Fibroblast of skin of right biceps (primary cell): Measurements from ENCODE around the gene GPR85.

Source experiments
- DNase-seq: peaks from one replicate; pipeline ENCODE4 v3.0.0-alpha.2; 2013

GPR85 gene, protein sequence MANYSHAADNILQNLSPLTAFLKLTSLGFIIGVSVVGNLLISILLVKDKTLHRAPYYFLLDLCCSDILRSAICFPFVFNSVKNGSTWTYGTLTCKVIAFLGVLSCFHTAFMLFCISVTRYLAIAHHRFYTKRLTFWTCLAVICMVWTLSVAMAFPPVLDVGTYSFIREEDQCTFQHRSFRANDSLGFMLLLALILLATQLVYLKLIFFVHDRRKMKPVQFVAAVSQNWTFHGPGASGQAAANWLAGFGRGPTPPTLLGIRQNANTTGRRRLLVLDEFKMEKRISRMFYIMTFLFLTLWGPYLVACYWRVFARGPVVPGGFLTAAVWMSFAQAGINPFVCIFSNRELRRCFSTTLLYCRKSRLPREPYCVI

DNA sequence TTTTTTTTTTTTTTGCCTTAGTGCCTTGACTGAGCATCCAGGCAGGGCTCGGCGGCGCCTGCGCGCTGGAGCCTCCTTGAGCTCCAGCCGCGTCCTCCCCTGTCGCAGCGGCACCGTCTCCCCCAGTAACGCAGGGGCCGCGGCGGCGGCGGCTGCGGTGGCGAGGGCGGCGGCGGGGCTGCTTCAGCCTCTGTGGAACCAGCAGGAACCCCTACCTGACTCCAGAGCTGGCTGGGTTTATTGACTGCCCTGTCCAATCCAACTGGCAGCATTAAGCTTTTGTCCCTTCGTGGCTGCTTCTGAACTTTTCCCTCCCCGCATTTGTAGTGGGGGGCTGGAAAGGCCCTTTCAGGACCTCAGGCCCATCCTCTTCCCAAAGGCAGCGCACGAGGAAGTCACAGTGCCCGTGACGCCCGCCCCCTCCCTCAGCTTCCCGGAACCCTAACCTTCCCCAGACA, at the start of gene GPR85:
Gene GPR85 (minus strand): TSS at position 397 of the 458 bp plus-strand sequence. CDS start 2,106 bp downstream, outside the sequence.
- DNase-seq, result peak; percentile 71

DNA sequence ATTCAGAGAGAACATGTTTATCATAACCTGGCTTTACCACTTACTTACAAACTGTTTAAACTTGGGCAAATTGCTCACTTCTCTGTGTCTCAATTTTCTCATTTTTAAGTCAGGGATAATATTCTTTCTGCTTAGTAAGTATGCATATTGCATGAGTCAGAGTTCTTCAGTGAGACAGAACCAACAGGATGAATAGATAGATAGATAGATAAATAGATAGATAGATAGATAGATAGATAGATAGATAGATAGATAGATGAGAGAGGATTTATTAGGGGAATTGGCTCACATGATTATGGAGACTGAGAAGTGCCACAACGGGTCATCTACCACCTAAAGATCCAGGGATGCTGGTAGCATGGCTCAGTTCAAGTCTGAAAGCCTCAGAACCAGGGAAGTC, 47.4 kb upstream of the GPR85 start:
- no peak for DNase-seq

DNA sequence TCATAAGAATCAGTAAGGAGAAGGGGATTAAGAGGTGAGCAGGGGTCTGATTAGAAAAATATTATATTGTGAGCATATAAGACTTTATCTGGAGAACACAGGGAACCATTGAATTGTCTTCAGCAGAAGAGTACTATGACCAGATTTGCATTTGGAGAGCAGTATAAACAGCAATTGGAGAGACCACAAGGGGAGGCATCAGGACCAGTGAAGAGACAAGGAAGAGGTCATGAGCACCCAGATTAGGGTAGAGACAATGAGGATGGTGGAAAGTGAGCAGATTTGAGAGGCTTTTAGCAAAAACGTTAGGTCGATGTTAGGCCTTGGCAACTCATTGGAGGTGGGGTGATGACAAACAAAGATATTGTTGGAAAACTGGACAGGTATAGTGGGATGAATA, 44.7 kb upstream of the GPR85 start:
- DNase-seq, result no peak

DNA sequence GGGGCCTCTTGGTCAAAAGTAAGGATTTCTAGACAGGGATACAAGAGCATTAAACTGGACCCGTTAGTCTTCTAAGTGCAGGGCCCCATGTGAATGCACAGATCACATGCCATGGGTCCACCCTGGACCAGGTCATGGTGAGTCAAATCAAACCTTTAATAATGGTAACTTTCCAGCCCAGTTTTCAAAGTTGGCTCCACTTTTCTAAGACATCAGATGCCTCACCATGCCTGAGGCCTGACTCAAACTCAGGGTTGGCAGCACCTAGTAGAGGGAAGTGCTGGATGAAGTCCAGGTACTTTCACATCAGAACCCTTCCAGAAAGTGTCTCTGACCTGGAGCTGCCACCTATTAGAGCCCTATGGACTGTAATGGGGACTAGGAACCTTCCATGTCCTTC, 41.4 kb upstream of the GPR85 start:
- peak; percentile 11 for DNase-seq

DNA sequence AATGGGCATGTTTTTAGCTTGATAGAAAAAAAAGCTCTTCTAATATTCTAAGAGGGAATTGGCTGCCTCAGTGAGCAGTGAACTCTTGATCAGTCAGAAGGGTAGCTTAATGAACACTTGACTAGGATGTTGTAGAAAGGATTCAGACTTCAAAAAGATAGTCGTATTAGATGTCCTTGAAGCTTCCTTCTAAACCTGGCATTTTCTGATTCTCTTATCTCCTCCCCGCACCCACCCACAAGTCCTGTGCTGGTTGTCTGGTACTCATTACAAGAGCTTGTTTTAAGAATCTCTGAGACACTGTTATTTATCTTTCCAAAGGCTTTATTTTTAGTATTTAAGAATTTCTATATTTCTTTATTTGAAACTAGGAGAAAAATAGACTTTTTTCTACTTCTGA, 39.1 kb upstream of the GPR85 start:
- no peak for DNase-seq

- DNase-seq, result no peak
These were observed 36.1 kb upstream of the GPR85 start for GRCh38 chr7:113122744-113123143.

GRCh38 chr7:113120647-113121046, 34.0 kb upstream of the GPR85 start:
- peak; percentile 24 for DNase-seq

GRCh38 chr7:113119429-113119828, 32.8 kb upstream of the GPR85 start:
- no peak for DNase-seq

DNA sequence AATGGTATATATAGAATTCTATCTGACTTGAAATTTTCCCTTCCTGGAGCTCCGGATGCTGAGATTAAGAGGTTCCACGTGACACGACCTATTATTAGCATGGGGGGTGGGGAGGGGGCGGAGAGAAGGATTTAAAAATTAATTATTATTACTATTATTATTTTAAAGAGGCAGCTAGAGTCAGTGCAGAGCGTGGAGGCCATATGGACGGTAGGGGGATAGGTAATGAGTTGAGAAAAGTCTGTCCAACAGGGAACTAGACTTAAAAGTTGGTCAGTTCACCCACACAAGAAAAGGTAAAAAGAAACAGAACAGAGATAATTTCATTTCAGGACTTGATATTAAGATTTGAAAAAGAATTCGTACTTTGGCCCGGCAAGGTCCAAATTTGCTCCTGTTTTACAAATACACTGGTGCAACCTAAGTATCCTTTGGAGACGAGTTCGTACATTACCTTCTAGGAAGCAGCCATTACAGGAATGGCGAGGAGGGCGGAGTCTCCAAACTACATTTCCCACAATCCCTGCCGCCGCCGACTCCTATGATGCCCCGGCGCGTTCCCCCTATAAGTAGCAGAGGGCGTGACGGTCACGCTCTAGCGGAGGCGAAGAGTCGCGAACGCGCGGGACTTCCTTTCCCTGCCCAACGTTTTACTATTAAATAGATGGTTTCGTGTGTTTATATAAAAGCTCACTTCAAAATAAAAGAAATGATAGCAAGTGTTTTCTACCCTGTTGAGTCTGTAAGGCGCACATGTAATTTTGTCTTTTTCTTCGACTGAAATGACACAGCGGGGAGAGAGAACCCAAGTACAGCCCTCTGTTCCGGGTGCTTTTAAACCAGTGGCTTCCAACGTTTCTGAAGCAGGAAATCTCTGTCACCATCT, 31.7 kb upstream of the GPR85 start, which contains the start of gene SMIM30:
Gene SMIM30 (minus strand): TSS at position 481 of the 886 bp plus-strand sequence. CDS start 976 bp downstream, outside the sequence.
- peak; percentile 89 for DNase-seq

GRCh38 chr7:113117374-113117774, 30.7 kb upstream of the GPR85 start:
- DNase-seq, result peak; percentile 2

- peak; percentile 11 for DNase-seq
These were observed 27.3 kb upstream of the GPR85 start for GRCh38 chr7:113113912-113114311.

DNA sequence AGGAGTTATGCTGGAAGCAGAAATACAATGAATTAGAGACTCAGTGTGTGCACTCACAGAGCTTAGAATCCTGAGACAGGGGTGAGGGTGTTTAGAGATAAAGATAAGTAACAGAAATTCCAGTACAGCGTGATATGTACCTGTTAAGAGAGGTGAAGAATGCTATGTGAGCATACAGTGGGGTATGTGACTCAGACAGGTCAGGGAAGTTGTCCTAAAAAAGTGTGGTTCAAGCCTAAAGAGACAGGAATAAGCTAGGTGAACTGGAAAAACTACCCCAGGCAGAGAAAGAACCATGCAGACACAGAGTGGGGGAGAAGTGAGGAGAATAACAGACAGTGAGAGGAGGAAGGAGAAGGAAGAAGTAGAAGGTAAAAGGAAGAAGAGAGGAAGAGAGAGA, 23.1 kb upstream of the GPR85 start:
- DNase-seq, result no peak

DNA sequence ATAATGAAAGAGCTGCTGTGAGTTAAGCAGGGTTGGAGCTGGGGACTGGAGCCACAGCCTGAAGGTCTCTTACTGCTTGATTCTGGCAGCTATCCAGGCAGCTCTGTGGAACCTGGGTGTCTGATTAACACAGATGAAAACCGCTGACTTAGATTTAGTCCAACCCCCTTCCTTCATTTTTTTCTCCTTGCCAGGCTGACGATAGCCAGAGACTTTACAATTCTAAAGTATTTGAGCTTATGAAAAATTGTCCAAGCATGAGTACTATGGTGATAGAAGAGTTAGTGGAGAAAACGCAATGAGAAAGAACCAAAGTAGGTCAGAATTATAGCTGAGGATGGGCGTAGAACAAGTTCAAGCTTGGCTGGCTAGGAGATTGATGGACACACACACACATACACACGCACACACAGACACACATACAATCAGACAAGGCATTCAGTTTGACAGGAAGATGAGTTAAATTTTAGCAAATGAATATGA, 13.5 kb upstream of the GPR85 start:
- peak; percentile 72 for DNase-seq

DNA sequence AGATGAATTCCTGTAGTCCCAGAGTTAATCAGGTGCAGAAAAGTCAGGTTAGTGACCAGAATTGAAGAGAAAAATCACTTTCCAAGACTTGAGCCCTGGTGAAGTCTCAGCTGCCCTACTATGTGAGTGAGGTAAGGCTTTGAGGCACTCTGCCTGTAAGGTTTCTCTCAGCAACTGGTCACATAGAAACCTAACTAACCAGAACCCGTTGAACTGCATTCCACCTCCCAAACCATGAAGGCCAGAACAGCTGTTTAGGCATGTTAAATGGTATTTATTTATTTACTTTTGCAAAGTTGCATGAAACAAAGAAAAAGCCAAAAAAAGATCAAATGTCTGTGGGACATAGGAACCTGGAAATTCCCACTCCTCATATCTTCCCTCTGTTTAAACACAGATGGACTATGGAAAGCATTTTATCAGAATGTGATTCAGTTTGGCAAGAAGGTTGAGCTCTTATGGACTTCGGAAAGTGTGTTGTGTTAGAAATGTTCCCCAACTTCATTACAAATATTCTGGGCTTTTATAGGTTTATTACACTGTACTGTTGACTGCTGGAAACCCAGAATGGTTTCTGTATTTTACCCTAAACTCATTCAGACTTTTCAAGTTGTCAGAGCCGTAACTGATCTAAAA, 12.8 kb upstream of the GPR85 start:
- DNase-seq, result no peak

DNA sequence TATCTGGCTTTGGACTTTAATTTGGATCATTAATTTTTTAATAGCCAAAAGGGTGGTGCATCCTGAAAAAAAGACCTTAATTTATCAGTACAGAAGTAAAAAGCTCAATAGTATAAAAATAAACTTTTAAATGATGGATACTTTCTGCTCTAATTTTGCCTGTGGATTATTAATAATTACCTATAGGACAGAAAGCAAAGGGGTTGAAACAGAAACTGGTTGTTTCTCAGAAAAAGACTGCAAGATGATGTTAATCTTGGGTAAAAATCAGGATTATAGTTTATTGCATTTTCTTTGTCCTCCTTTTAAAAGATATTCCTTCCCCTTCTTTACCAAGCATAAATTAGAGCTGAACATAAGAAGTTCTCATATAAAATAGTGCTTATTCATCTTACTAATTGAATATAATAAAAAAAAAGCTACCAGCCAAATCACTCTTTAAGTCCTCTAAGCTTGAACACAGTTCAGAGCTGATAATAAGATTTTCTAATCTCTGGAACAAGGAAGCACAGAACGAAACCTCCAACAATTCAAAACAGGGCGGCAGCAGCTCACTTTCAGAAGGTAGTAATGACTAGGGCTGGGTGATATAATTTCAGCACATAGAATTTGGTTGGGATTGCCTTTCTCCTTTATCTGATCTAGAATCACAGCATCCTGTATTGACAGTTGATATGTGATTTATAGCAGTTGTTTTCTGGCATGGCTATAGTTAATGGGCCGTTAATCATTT, 8.1 kb upstream of the GPR85 start:
- no peak for DNase-seq

DNA sequence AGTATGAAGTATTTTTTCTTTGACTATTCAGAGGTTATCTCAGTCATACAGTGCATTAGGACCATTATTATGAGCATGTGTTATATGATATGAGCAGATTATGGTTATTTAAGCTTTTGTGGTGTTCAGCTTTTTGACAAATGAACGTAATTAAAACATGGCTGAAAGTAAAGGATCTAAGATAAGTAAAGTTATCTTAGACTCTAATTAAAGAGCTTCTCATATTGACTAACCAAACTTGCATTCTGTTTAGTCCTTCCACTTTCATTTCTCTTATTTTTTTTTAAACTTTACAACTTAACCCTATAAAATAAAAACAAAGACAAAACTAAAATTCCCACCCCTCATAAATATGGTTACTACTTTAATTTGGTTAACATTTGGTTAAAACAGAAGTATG, 6.9 kb upstream of the GPR85 start:
- no peak for DNase-seq

DNA sequence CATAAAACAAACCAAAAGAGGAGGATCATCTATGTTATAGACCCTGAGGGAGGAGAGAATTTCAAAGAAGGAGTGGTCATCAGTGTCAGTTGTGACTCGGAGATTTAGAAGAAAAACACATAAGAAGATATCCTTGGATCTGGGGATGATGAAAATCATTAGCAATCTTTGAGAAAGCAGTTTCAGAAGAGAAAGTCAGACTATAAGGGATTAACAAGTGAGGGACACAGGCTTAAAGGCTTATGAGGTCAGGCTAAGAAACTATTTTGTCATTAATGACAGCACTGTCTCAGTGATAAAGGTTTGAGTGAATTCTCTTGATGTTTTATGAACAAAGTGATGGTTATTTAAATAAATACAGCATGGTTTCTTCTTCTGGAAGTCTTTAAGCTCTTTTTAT, 6.1 kb upstream of the GPR85 start:
- DNase-seq, result peak; percentile 14

GRCh38 chr7:113087071-113087998, 708 bp upstream of the GPR85 start:
- DNase-seq, result peak; percentile 90

DNA sequence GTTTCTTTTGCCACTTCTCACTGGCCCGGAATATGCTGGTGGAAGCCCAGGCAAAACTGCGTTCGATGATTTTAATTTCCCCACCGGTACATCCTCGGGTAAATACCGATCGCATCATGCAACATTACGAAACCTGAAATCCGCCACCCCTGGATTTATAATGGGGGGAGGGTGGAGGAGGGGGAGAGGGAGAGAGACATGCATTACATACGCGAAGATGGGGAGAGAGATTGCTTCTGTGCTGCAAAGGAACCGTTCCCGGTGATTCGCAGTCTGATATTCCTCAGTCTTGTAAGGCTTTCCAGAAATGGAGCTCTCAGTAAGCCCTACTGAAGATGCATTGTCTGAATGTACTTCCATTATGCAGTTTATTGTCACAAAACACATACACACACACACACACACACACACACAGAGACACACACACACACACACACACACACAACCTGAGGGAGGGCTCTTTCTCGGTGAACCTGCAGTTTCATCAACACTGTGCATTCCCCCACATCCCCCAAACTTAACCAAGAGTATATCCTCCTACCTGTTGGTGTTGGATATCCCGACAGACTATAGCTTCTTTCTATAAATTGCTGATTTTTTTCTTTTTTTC, 741 bp downstream of the GPR85 start:
- peak; percentile 29 for DNase-seq

DNA sequence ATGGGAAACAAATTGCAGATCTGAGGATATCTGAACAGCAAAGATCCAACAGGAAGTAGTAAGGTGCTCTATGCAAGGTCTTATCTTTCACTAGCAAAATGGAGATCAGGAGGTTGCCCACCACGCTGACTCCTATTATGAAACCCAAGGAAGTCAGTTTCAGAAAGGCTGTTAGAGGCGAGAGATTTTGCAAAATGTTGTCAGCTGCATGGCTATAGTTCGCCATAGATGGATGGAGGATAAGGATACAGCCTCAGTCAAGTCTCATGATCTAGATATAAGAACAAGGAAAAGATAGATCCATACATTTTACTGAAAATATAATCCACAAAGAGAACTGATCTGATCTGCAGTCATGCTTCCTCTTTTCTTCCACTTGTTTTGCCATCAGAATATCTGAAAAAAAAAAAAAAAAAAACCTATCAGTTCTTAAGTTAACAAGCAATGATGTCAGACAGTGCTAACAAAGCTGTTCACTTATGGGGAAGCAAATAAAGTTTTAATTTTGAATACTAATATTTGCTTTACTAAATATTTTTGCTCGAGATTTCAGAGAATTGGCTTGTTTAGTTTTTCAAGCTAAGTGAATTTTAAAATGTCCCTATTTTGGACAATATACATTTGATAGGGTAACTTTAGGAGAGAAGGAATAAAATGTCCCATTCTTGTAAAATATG, 2.0 kb downstream of the GPR85 start:
- DNase-seq, result no peak
